HG03135 (cell line): ENCODE data around the gene ZNG1F.
"Not testable (repeated sequence)": the region's sequence is repeated elsewhere in the genome, so short reads cannot be mapped to it uniquely, and the experiment has no call there.

Experiments
- ATAC-seq: cut with Tn5 transposase; IDR thresholded peaks from one replicate; pipeline ENCODE4 v1.9.1; 2021; ENCODE audit warnings: mild to moderate bottlenecking, moderate library complexity; ENCODE audit not compliant: unreplicated experiment

The ZNG1F gene

GRCh38 chr9:41087157-41087780 is 101.8 kb downstream of the ZNG1F start:
- not testable (repeated sequence) for ATAC-seq

GRCh38 chr9:41086685-41087084 is 102.4 kb downstream of the ZNG1F start:
- ATAC-seq = not testable (repeated sequence)

GRCh38 chr9:41086215-41086614 is 102.9 kb downstream of the ZNG1F start:
- ATAC-seq = not testable (repeated sequence)

GRCh38 chr9:41082358-41082757 is 106.8 kb downstream of the ZNG1F start:
- ATAC-seq = not testable (repeated sequence)
